ENCODE measurements around the gene FCRL3. TPM values are rescaled to one million over a fixed set of nuclear protein-coding genes. Genes with fewer than 3 reads are reported as not detected.
A peak's percentile ranks its signal among the peaks of the same experiment; 100 is the strongest.

The FCRL3 gene
- total RNA-seq, 4 donors from 2014 or later = 0.33 TPM; not detected in 3

GRCh38 chr1:157691285-157691920 is 9.2 kb downstream of the FCRL3 start:
- intact Hi-C loops (cut with DNase I) = no loop called here
- TF ChIP-seq CTCF (IDR thresholded peaks at IDR 0.05) = peak in 1 of 3 experiments; percentile 25
- TF ChIP-seq POLR2A (IDR thresholded peaks at IDR 0.05; ENCODE audit: low read depth) = no peak
- no peak for TF ChIP-seq POLR2AphosphoS5 (IDR thresholded peaks at IDR 0.05)
- no peak for TF ChIP-seq EP300 (IDR thresholded peaks at IDR 0.05)
- DNase-seq (ENCODE audit: extremely low spot score) = no peak
- no peaks in the 10 kb centered on the region for H3K9me3 ChIP-seq
- no peak overlapping the region for H3K4me3 ChIP-seq
- 46% methylated on average over 5 of the region's 5 CpGs for WGBS
- H3K27ac ChIP-seq (replicated peaks in 1 of 4) = no peak overlapping the region
- no peaks in the 10 kb centered on the region for H3K4me1 ChIP-seq
- H3K36me3 ChIP-seq = no peaks in the 10 kb centered on the region
- H3K27me3 ChIP-seq = no peaks in the 10 kb centered on the region

GRCh38 chr1:157682710-157683437 is 17.7 kb downstream of the FCRL3 start:
- TF ChIP-seq POLR2AphosphoS5 (IDR thresholded peaks at IDR 0.05) = no peak
- TF ChIP-seq CTCF (IDR thresholded peaks at IDR 0.05) = no peak
- TF ChIP-seq EP300 (IDR thresholded peaks at IDR 0.05) = no peak
- no peak for TF ChIP-seq POLR2A (IDR thresholded peaks at IDR 0.05; ENCODE audit: low read depth)
- Histone ChIP-seq H3K36me3 (no peaks in the 10 kb centered on the region), H3K4me1 (no peaks in the 10 kb centered on the region), H3K27ac (replicated peaks in 1 of 4) (no peak overlapping the region), H3K9me3 (no peaks in the 10 kb centered on the region), H3K4me3 (no peak overlapping the region), H3K27me3 (peaks cover 0 to 8% (median 0%) of the 10 kb centered on the region in 4 donors)
- WGBS = 69% methylated on average over 5 of the region's 5 CpGs
- intact Hi-C loops (cut with DNase I) = no loop called here
- no peak for DNase-seq (ENCODE audit: extremely low spot score)

GRCh38 chr1:157678721-157679120 is 21.8 kb downstream of the FCRL3 start:
- Histone ChIP-seq H3K9me3 (peaks cover 0 to 10% (median 0%) of the 10 kb centered on the region in 4 donors), H3K27me3 (peaks cover 0 to 8% (median 0%) of the 10 kb centered on the region in 4 donors), H3K27ac (replicated peaks in 1 of 4) (no peak overlapping the region), H3K4me1 (no peaks in the 10 kb centered on the region), H3K36me3 (no peaks in the 10 kb centered on the region), H3K4me3 (no peak overlapping the region)
- no peak for DNase-seq (ENCODE audit: extremely low spot score)
- 67% methylated on average over 4 of the region's 4 CpGs for WGBS
- intact Hi-C loops (cut with DNase I) = no loop called here
- TF ChIP-seq POLR2A (IDR thresholded peaks at IDR 0.05; ENCODE audit: low read depth) (no peak), CTCF (IDR thresholded peaks at IDR 0.05) (no peak), POLR2AphosphoS5 (IDR thresholded peaks at IDR 0.05) (no peak), EP300 (IDR thresholded peaks at IDR 0.05) (no peak)

- no peaks in the 10 kb centered on the region for H3K36me3 ChIP-seq
- intact Hi-C loops (cut with DNase I) = no loop called here
- H3K27me3 ChIP-seq = no peaks in the 10 kb centered on the region
- peaks cover 0 to 19% (median 17%) of the 10 kb centered on the region in 4 donors for H3K9me3 ChIP-seq
- no peak for DNase-seq (ENCODE audit: extremely low spot score)
- H3K4me3 ChIP-seq = no peak overlapping the region
- no peak overlapping the region for H3K27ac ChIP-seq (replicated peaks in 1 of 4)
- H3K4me1 ChIP-seq = no peaks in the 10 kb centered on the region
- WGBS = 68% methylated on average over 1 of the region's 1 CpG
- TF ChIP-seq CTCF (IDR thresholded peaks at IDR 0.05) (no peak), POLR2A (IDR thresholded peaks at IDR 0.05; ENCODE audit: low read depth) (no peak), POLR2AphosphoS5 (IDR thresholded peaks at IDR 0.05) (no peak), EP300 (IDR thresholded peaks at IDR 0.05) (no peak)
Observed at GRCh38 chr1:157673008-157673407, 27.6 kb downstream of the FCRL3 start.

Data from esophagus muscularis mucosa (tissue), 4 donors.